HG03439 (cell line): Measurements from ENCODE around the gene PRUNE2.

Source experiments
- ATAC-seq: cut with Tn5 transposase; IDR thresholded peaks from one replicate; pipeline ENCODE4 v1.9.1; 2021; ENCODE audit warnings: mild to moderate bottlenecking, moderate library complexity; ENCODE audit not compliant: unreplicated experiment

PRUNE2 gene

GRCh38 chr9:76737154-76737902 lies 168.6 kb downstream of the PRUNE2 start:
- ATAC-seq = no peak

DNA sequence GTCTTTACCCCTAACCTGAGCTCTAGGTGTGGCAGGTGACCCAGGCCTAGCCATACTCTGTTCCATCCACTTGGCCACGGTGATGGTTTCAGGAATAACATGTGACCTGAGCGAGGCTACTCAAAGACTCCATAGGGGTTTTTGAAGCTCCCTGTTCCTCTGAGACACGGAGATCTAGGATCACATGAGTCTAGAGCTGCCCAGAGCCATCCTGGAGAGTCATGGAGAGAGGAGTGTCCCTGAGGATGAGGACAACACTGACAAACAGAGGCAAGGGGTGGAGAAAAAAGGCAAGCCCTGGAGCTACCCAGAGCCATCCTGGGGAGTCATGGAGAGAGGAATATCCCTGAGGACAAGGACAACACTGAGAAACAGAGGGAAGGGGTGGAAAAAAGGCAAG lies 171.2 kb downstream of the PRUNE2 start:
- no peak for ATAC-seq

GRCh38 chr9:76733096-76733495 lies 172.8 kb downstream of the PRUNE2 start:
- no peak for ATAC-seq

DNA sequence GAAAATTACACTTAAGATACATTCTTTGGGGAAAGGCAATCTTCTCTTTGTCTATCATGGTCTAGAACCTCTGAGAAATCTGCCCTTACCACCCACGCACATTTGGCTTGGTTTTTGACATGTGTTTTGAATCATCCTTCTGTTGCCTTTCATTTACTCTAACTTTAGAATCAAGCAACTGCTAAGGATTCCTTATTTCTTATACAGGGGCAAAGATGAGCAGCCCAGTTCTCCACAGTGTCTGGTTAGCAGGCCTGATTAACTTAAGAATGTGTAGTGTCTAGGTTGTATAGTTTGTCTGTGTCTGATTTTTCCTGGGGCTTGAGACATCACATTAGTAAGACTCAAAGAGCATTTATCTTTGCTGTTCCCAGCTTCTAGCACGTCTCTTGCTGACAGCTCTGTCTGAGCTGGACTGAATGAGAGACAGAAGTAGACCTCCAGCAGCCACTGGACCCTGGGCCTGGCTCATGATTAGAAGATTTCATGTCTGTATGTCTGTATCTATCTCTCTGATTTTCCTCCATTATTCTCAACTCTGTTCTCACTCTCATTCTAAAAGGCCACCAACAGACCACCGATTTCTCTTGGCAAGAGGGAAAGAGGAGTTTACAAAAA lies 173.5 kb downstream of the PRUNE2 start:
- ATAC-seq = no peak

DNA sequence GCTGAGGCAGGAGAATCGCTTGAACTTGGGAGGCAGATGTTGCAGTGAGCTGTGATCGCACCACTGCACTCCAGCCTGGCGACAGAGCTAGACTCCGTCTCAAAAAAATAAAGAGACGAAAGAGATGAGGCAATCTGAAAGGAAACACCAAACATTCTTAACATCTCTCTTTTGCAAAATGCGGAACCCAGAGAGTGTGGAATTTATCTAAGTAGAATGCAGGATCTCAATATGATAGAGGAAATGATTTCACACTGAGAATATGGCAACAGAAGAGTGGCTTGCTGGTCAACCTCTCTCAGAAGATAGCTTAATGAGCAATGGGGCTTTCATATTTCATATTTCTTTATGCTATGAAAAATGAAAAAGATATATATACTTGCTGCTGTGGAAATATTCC lies 175.1 kb downstream of the PRUNE2 start:
- no peak for ATAC-seq

GRCh38 chr9:76729980-76730737 lies 175.8 kb downstream of the PRUNE2 start:
- no peak for ATAC-seq

- no peak for ATAC-seq
These were observed 176.8 kb downstream of the PRUNE2 start for GRCh38 chr9:76729116-76729515.

- ATAC-seq = no peak
These were observed 180.0 kb downstream of the PRUNE2 start for GRCh38 chr9:76725885-76726284.

DNA sequence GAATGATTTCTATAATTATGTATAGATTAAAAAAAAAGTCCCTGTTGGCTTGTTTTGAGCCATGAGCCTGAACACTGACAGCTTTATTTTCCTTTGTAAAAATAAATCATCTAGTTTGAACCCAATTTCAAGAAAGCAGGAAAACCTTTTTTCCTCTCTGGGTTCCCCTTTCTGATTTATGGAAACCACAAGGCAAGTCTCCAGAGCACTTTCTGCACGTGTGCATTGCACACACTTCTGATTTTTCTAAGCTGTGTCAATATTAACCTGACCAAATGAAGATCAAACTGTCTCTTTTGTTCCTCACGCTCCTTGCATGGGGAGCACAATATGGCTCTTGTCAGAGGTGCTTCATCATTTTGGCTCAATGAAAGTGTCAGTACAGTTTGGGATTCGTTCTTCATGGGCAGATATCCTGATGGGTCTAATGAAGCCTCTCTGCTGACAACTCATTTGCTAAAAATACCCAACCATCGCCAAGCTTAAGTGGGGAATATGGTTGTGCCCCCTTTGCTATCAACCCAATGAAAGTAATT lies 180.8 kb downstream of the PRUNE2 start:
- ATAC-seq = no peak

- no peak for ATAC-seq
These were observed 185.7 kb downstream of the PRUNE2 start for GRCh38 chr9:76720245-76720644.

GRCh38 chr9:76718166-76718565 lies 187.7 kb downstream of the PRUNE2 start:
- no peak for ATAC-seq

GRCh38 chr9:76717613-76718012 lies 188.3 kb downstream of the PRUNE2 start:
- ATAC-seq = no peak

DNA sequence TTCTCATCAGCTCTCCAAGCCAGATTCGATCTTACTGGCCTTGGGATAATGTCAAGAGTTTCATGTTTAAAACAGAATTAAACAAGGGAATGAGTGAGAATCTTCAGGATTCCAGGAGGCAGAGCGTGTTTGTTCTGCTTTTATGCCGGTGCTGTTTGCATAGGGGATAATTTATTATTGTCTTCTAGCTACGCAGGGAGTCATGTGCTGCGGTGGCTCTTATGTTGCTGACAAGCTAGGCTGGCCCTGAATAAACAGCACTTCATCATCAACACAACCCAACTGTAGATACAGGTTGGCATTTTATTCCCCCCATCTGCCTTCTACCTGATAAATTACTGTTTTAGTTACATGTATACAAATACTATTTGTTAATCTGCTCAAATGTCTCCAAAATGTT lies 188.7 kb downstream of the PRUNE2 start:
- ATAC-seq = no peak

- no peak for ATAC-seq
These were observed 189.7 kb downstream of the PRUNE2 start for GRCh38 chr9:76716085-76716672.

- no peak for ATAC-seq
These were observed 192.5 kb downstream of the PRUNE2 start for GRCh38 chr9:76713381-76713780.

DNA sequence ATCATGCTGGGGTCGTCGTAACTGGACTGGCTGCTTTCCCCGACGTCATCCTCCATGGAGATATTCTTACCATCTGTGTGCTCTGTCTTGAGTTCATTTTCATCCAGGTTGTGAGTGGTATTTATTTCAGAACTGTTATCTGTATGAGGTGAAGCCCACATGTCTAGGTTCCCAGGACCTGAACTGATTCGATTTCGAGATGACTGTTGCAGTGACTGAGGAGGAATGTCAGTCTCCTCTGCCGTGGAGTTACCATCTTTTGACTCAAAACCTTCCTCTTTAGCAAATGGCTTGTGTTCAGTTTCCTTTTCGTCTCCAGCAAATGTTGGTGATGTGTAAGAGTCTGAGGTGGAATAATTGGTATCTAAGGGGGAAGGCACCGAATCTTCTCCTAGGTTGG lies 196.9 kb downstream of the PRUNE2 start:
- no peak for ATAC-seq

DNA sequence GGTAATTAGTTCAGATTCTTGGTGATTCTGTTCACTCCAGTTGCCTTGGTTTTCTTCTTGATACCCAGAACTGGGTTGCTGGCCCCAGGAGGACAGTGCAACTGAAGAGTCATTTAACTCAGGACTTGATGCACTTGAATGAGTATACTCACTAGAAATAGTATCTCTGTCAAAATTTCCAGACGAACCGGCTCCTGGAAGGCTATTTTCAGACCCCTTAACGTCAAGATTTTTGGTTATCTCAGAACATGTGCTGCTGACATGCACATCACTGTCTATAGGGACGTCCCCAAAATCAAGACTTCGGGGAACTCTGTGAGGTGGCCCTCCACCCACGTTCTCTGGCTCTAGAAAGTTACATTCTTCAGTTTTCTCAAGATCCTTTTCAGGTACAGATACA lies 198.4 kb downstream of the PRUNE2 start:
- peak; percentile 64 for ATAC-seq

DNA sequence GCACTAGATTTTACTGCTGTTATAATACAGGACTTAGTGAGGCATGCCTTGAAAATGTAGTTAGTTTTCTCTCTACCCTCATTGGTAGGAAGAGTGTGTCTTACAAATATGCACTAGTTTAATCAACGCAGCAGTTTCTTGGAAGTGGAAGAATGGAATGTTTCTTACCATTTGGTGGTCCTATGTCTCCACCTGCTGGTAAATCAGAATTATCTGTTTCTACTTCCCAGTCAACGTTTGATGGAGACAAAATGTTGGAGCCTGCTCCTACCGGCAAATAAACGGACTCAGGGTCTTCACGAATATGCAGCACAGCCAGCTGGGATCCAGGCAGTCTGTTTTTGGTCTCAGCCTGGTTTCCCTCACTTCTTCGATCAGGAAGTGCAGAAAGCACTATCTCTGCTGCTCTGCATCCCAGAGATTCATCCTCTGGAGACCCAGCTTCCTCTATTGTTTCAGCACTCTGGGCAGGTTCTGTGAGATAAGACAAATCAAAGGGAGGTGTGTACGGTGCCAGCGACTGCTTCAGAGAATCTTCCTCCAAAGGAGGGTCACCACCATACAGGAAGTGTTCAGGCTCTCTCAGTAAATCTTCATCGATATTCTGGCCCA lies 201.2 kb downstream of the PRUNE2 start:
- ATAC-seq = no peak

- no peak for ATAC-seq
These were observed 202.6 kb downstream of the PRUNE2 start for GRCh38 chr9:76703270-76703669.

- no peak for ATAC-seq
These were observed 204.4 kb downstream of the PRUNE2 start for GRCh38 chr9:76701441-76702039.

GRCh38 chr9:76700916-76701315 lies 205.0 kb downstream of the PRUNE2 start:
- no peak for ATAC-seq
